AG10803 (cell line): ENCODE measurements around the gene ACAP3.

Source experiments
- DNase-seq: peaks from one replicate; pipeline ENCODE4 v3.0.0; 2010; ENCODE audit warnings: low read depth
- H3K4me3 ChIP-seq: 2 replicates; pipeline ENCODE4 v1.5.1; 2011; ENCODE audit warnings: mild to moderate bottlenecking, low read length, control low read depth
- CTCF ChIP-seq: conservative IDR thresholded peaks from 2 replicates; pipeline ENCODE4 v1.5.1; 2011; ENCODE audit warnings: mild to moderate bottlenecking, low read length, control low read depth, inconsistent platforms

Gene ACAP3

DNA sequence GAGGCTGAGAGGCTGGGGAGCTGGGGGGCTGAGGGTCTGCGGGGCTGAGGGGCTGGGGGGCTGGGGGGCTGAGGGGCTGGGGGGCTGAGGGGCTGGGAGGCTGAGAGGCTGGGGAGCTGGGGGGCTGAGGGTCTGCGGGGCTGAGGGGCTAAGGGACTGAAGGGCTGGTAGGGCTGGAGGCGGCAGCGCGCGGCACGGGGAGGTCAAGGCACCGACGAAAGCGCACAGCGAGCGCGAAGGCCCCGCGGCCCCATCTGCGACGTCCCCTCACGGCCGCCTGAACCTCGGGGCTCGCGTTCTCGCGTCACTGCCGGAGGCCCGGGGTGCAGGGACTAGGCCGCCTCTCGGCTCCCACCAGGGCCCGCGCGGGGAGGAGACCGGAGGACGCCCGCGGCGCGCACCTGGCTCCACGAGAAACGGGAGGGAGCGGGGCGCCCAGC lies 16.4 kb upstream of the ACAP3 start:
- TF ChIP-seq CTCF: no peak
- peak overlapping the region; percentile 72 for H3K4me3 ChIP-seq
- DNase-seq: no peak

DNA sequence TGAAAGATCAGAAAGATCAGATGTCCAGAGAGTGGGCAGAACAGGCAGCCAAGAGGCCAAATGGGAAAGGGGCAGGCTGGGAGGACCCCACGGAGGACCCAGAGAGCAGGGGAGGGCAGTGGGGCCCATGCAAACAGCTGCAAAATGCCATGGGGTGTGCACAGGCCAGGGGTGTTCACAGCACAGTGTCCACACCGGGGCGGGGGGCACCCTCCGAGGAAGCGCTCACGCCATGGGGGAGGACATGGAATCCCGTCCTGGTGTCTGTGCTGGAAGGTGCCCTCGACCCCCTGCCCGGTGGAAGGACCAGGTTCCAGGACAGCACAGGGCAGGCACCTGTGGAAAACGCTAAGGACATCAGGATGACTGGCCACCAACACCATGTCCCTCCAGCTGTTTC lies 15.2 kb upstream of the ACAP3 start:
- no peak for DNase-seq
- H3K4me3 ChIP-seq: peak overlapping the region; percentile 0; the same call in 1 of the 2 replicates
- no peak for TF ChIP-seq CTCF

DNA sequence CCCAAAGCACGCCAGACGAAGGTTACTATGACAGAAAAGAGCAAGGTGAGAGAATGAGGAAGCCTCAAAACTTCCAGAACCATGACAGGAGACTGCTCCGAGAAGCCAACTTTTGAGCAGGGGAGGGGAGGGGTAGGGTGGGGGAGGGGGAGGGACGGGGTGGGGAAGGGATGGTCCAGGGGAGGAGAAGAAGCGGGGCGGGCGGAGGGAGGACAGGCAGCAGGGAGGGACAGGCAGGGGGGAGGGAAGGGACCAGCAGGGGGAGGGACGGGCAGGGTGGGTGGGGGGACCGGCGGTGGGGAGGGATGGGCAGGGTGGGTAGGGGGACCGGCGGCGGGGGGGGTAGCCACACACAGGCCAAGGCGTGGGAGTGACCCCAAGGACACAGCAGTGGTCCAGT lies 14.7 kb upstream of the ACAP3 start:
- TF ChIP-seq CTCF: no peak
- no peak for DNase-seq
- H3K4me3 ChIP-seq: no peak overlapping the region

GRCh38 chr1:1321477-1321876 lies 13.7 kb upstream of the ACAP3 start:
- DNase-seq: no peak
- TF ChIP-seq CTCF: no peak
- H3K4me3 ChIP-seq: no peak overlapping the region

GRCh38 chr1:1320666-1321448 lies 13.1 kb upstream of the ACAP3 start:
- DNase-seq: no peak
- TF ChIP-seq CTCF: no peak
- H3K4me3 ChIP-seq: no peak overlapping the region

DNA sequence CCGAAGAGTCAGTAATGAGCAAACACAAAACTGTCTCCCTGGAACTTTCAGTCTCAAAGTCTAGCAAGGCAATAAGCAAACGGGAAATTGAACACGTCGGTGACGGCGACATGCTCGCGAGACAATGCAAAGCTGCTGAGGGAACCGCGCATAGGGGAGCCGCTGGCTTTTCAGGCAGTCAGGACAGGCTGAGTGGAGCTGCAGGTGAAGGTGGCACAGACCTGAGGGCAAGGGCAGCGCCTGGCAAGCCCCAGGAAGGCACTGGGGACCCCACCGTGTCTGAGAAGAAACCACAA lies 11.9 kb upstream of the ACAP3 start:
- DNase-seq: no peak
- TF ChIP-seq CTCF: no peak
- H3K4me3 ChIP-seq: no peak overlapping the region

DNA sequence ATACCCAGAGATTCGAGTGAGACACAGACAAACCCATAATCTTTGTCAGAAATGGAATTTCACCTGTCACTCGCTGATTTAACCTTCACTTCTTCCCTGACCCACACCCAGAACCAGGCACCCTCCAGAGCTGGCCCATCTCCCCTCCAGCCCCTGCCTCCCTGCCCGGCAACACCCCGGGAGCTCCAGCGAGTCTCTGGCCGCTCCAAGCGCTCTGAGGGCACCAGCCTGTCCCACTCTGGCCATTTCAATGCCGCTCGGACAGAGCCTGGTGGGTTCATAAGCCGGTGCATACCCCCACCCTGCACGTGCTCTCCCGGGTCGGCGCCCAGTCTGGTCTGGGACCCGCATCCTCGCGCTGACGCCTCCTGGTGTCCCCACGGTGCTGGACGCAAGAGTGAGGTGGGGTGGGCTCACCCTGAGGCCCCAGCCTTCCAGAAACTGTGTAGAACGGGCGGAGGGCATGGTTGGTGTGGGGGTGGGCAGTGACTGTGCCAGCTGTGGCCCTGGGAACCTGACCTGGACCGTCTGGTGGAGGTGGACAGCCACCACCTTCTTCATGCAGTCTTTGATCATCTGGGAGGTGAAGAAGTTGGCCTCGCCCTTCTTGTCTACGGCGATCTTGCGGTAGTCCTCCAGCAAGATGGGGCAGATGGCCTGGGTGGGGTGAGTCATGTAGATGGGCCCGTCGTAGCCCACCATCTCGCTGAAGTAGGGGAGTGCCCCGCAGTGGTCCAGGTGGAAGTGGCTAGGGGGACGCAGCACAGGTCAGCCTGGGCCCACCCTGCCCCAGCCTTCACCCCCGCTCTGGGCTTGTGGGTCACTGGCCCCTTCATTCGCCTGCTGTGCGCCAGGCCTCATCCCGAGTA lies 11.3 kb upstream of the ACAP3 start:
- TF ChIP-seq CTCF: no peak
- H3K4me3 ChIP-seq: no peak overlapping the region
- DNase-seq: no peak
